CD14-positive monocyte (primary cell): ENCODE measurements around the gene LEKR1. TPM values are rescaled to one million over a fixed set of nuclear protein-coding genes. Genes with fewer than 3 reads are reported as not detected.

Experiments used
- DNase-seq, 3 donors: peaks; one replicate each; pipeline ENCODE4 v3.0.0-alpha.2; 2011 to 2022
- H2AFZ ChIP-seq: 2 replicates; pipeline ENCODE4 v1.6.0; 2012; ENCODE audit warnings: mild to moderate bottlenecking, low read depth, low read length, inconsistent platforms; ENCODE audit not compliant: insufficient read depth, poor library complexity, severe bottlenecking
- H3K27ac ChIP-seq, 2 donors: 1 replicate in 1 of 2; 2 replicates in 1 of 2; pipeline ENCODE4 v1.5.1; 2012 to 2013; ENCODE audit warnings: low read length in 2 of 2, control low read depth in 1 of 2, inconsistent platforms in 1 of 2, low read depth in 1 of 2, mild to moderate bottlenecking in 1 of 2
- H3K27me3 ChIP-seq, 2 donors: one replicate each; pipeline versions ENCODE4 v1.6.0 to v1.6.1; 2011 to 2013; ENCODE audit warnings: low read length in 2 of 2; ENCODE audit not compliant: control insufficient read depth in 2 of 2, insufficient read depth in 2 of 2
- H3K36me3 ChIP-seq, 2 donors: replicated peaks in 1 of 2; 1 replicate in 1 of 2; 2 replicates in 1 of 2; pipeline versions ENCODE4 v1.5.1 to v1.6.1; 2012 to 2013; ENCODE audit warnings: low read length in 2 of 2, control low read depth in 1 of 2, inconsistent platforms in 1 of 2, mild to moderate bottlenecking in 1 of 2; ENCODE audit not compliant: insufficient read depth in 2 of 2, control insufficient read depth in 1 of 2
- H3K4me1 ChIP-seq, 2 donors: 1 replicate in 1 of 2; 2 replicates in 1 of 2; pipeline versions ENCODE4 v1.5.1 to v1.6.1; 2012 to 2013; ENCODE audit warnings: low read length in 2 of 2, control low read depth in 1 of 2, inconsistent platforms in 1 of 2, mild to moderate bottlenecking in 1 of 2, moderate library complexity in 1 of 2; ENCODE audit not compliant: insufficient read depth in 2 of 2, control insufficient read depth in 1 of 2
- H3K4me2 ChIP-seq: replicated peaks from 2 replicates; pipeline ENCODE3; 2012; ENCODE audit warnings: low read length, moderate library complexity, mild to moderate bottlenecking; ENCODE audit not compliant: poor library complexity, severe bottlenecking; ENCODE audit errors: extremely low read depth
- H3K4me3 ChIP-seq, 3 experiments: fragments of 200-600 bp in 1 of 3; sonication (generic) in 1 of 3; replicated peaks in 1 of 3; 1 replicate in 2 of 3; 2 replicates in 1 of 3; pipeline ENCODE4 v1.5.1; 2011 to 2013; ENCODE audit warnings: low read length in 3 of 3, mild to moderate bottlenecking in 3 of 3, control low read depth in 2 of 3, low read depth in 2 of 3, inconsistent platforms in 1 of 3, moderate library complexity in 1 of 3
- H3K79me2 ChIP-seq: 2 replicates; pipeline ENCODE4 v1.6.0; 2012; ENCODE audit warnings: mild to moderate bottlenecking, control low read depth, inconsistent platforms, low read length, moderate library complexity; ENCODE audit not compliant: insufficient read depth
- H3K9ac ChIP-seq: 2 replicates; pipeline ENCODE4 v1.6.0; 2017; ENCODE audit warnings: low read length, mild to moderate bottlenecking; ENCODE audit not compliant: insufficient read depth, poor library complexity, severe bottlenecking
- H3K9me3 ChIP-seq, 2 donors: replicated peaks in 1 of 2; 1 replicate in 1 of 2; 2 replicates in 1 of 2; pipeline versions ENCODE4 v1.5.1 to v1.6.1; 2012 to 2013; ENCODE audit warnings: low read length in 2 of 2, control low read depth in 1 of 2; ENCODE audit not compliant: control insufficient read depth in 1 of 2, insufficient read depth in 1 of 2
- H4K20me1 ChIP-seq: 2 replicates; pipeline ENCODE4 v1.6.0; 2012; ENCODE audit warnings: mild to moderate bottlenecking, low read length, control low read depth, moderate library complexity; ENCODE audit not compliant: insufficient read depth
- H3K27ac Mint-ChIP-seq, 7 donors: one replicate each; pipeline ENCODE4 v1.8.0; 2020; ENCODE audit warnings: mild to moderate bottlenecking in 7 of 7, mixed read lengths in 7 of 7, moderate library complexity in 6 of 7, inconsistent platforms in 2 of 7
- H3K27me3 Mint-ChIP-seq, 3 donors: one replicate each; pipeline ENCODE4 v1.8.0; 2021 to 2022; ENCODE audit warnings: low read depth in 3 of 3, mild to moderate bottlenecking in 3 of 3, mixed read lengths in 3 of 3, moderate library complexity in 3 of 3, inconsistent platforms in 1 of 3
- H3K36me3 Mint-ChIP-seq, 2 donors: one replicate each; pipeline ENCODE4 v1.8.0; 2020; ENCODE audit warnings: mixed read lengths in 2 of 2, inconsistent platforms in 1 of 2, mild to moderate bottlenecking in 1 of 2
- H3K4me1 Mint-ChIP-seq: one replicate; pipeline ENCODE4 v1.8.0; 2020; ENCODE audit warnings: mild to moderate bottlenecking, mixed read lengths
- H3K4me3 Mint-ChIP-seq, 2 donors: one replicate each; pipeline ENCODE4 v1.8.0; 2020; ENCODE audit warnings: mild to moderate bottlenecking in 2 of 2, mixed read lengths in 2 of 2, moderate library complexity in 1 of 2
- H3K9me3 Mint-ChIP-seq, 7 donors: one replicate each; pipeline ENCODE4 v1.8.0; 2020 to 2022; ENCODE audit warnings: mixed read lengths in 7 of 7, mild to moderate bottlenecking in 6 of 7, moderate library complexity in 6 of 7, inconsistent platforms in 2 of 7
- WGBS: methylation state at CpG from one replicate; pipeline ENCODE4 v1.1.5; 2013; ENCODE audit warnings: missing lambda C conversion rate; ENCODE audit not compliant: insufficient coverage; 5-methylcytosine and 5-hydroxymethylcytosine counted together
- intact Hi-C, 2 donors: fragments of 100-400 bp; cut with micrococcal nuclease; formaldehyde crosslinking; loops; one replicate each; pipeline versions ENCODE4 v1.15.0 to v1.15.1; 2023
- polyA plus RNA-seq, 3 donors: library from polyadenylated mRNA; depleted of rRNA in 1 of 3; unstranded in 2 of 3; stranded (reverse) in 1 of 3; fragments of 300-500 nt in 2 of 3; fragments of >200 nt in 1 of 3; fragmentation: Illumina TruSeq in 2 of 3; gene quantifications; 1 replicate in 2 of 3; 2 replicates in 1 of 3; pipeline ENCODE4 v1.2.3, GENCODE V29; 2012 to 2021
- TF ChIP-seq, protein P1 (sequence below): fragments of 200-600 bp; IDR thresholded peaks from one replicate; pipeline ENCODE4 v1.8.0; 2022; ENCODE audit warnings: antibody characterized with exemption, mild to moderate bottlenecking

The LEKR1 gene
- polyA plus RNA-seq, 3 donors = 0.51 to 0.80 TPM; not detected in 1

GRCh38 chr3:156975721-156976120 lies 149.6 kb downstream of the LEKR1 start:
- Histone ChIP-seq H3K4me2 (no peak overlapping the region), H4K20me1 (no peaks in the 10 kb centered on the region), H3K27ac (no peak overlapping the region), H3K79me2 (no peaks in the 10 kb centered on the region), H3K9me3 (no peaks in the 10 kb centered on the region), H3K9ac (no peak overlapping the region), H3K36me3 (no peaks in the 10 kb centered on the region), H3K4me1 (no peaks in the 10 kb centered on the region), H3K27me3 (no peaks in the 10 kb centered on the region), H3K4me3 (no peak overlapping the region), H2AFZ (no peak overlapping the region)
- Mint-ChIP-seq H3K27ac (no peak overlapping the region), H3K4me3 (no peak overlapping the region), H3K36me3 (no peaks in the 10 kb centered on the region), H3K27me3 (peaks cover 0 to 2% (median 0%) of the 10 kb centered on the region in 3 donors), H3K9me3 (peaks cover 0 to 3% (median 0%) of the 10 kb centered on the region in 7 donors), H3K4me1 (no peaks in the 10 kb centered on the region)
- intact Hi-C loops = no loop called here
- no peak for DNase-seq
- no CpG with 5 or more reads among the region's 1 CpG for WGBS
- TF ChIP-seq, protein P1, sequence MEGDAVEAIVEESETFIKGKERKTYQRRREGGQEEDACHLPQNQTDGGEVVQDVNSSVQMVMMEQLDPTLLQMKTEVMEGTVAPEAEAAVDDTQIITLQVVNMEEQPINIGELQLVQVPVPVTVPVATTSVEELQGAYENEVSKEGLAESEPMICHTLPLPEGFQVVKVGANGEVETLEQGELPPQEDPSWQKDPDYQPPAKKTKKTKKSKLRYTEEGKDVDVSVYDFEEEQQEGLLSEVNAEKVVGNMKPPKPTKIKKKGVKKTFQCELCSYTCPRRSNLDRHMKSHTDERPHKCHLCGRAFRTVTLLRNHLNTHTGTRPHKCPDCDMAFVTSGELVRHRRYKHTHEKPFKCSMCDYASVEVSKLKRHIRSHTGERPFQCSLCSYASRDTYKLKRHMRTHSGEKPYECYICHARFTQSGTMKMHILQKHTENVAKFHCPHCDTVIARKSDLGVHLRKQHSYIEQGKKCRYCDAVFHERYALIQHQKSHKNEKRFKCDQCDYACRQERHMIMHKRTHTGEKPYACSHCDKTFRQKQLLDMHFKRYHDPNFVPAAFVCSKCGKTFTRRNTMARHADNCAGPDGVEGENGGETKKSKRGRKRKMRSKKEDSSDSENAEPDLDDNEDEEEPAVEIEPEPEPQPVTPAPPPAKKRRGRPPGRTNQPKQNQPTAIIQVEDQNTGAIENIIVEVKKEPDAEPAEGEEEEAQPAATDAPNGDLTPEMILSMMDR = no peak

GRCh38 chr3:156976933-156977332 lies 150.8 kb downstream of the LEKR1 start:
- Histone ChIP-seq H3K27me3 (no peaks in the 10 kb centered on the region), H3K79me2 (no peaks in the 10 kb centered on the region), H3K9me3 (no peaks in the 10 kb centered on the region), H3K27ac (no peak overlapping the region), H3K9ac (no peak overlapping the region), H3K4me2 (no peak overlapping the region), H3K4me1 (no peaks in the 10 kb centered on the region), H4K20me1 (no peaks in the 10 kb centered on the region), H2AFZ (no peak overlapping the region), H3K4me3 (no peak overlapping the region), H3K36me3 (no peaks in the 10 kb centered on the region)
- Mint-ChIP-seq H3K27ac (peak overlapping the region in 1 of 7 donors; percentile 18), H3K27me3 (peaks cover 0 to 2% (median 0%) of the 10 kb centered on the region in 3 donors), H3K36me3 (no peaks in the 10 kb centered on the region), H3K9me3 (peaks cover 0 to 3% (median 0%) of the 10 kb centered on the region in 7 donors), H3K4me3 (no peak overlapping the region), H3K4me1 (no peaks in the 10 kb centered on the region)
- no peak for DNase-seq
- TF ChIP-seq, protein P1 = no peak
- intact Hi-C loops = no loop called here
- 100% methylated on average over 2 of the region's 4 CpGs for WGBS
